ENCODE results near the gene UBXN2A.

Gene UBXN2A

GRCh38 chr2:24051833-24052232 is 111.6 kb downstream of the UBXN2A start:
- no peaks in the 10 kb centered on the region for H3K27me3 ChIP-seq (ENCODE audit: control insufficient read depth in 2 of 2, insufficient read depth in 2 of 2, low read length in 2 of 2)
- no peak overlapping the region for H3K27ac ChIP-seq (ENCODE audit: low read depth in 2 of 2, low read length in 2 of 2)
- no peaks in the 10 kb centered on the region for H3K36me3 ChIP-seq (ENCODE audit: control insufficient read depth in 2 of 2, insufficient read depth in 2 of 2, low read length in 2 of 2)
- no peak overlapping the region for H3K4me3 ChIP-seq (ENCODE audit: low read length in 2 of 2)
- no peaks in the 10 kb centered on the region for H3K9me3 ChIP-seq (ENCODE audit: control insufficient read depth in 2 of 2, low read length in 2 of 2)
- H3K4me1 ChIP-seq (ENCODE audit: control insufficient read depth in 2 of 2, insufficient read depth in 2 of 2, low read length in 2 of 2) = peaks cover 5 to 6% of the 10 kb centered on the region in 2 donors
- no peak overlapping the region for H3K9ac ChIP-seq (ENCODE audit: low read depth in 1 of 2, low read length in 2 of 2)

GRCh38 chr2:24052951-24053350 is 112.7 kb downstream of the UBXN2A start:
- Histone ChIP-seq H3K36me3 (ENCODE audit: control insufficient read depth in 2 of 2, insufficient read depth in 2 of 2, low read length in 2 of 2) (no peaks in the 10 kb centered on the region), H3K27ac (ENCODE audit: low read depth in 2 of 2, low read length in 2 of 2) (no peak overlapping the region), H3K27me3 (ENCODE audit: control insufficient read depth in 2 of 2, insufficient read depth in 2 of 2, low read length in 2 of 2) (no peaks in the 10 kb centered on the region), H3K9ac (ENCODE audit: low read depth in 1 of 2, low read length in 2 of 2) (no peak overlapping the region), H3K4me1 (ENCODE audit: control insufficient read depth in 2 of 2, insufficient read depth in 2 of 2, low read length in 2 of 2) (peaks cover 2 to 6% of the 10 kb centered on the region in 2 donors), H3K9me3 (ENCODE audit: control insufficient read depth in 2 of 2, low read length in 2 of 2) (no peaks in the 10 kb centered on the region), H3K4me3 (ENCODE audit: low read length in 2 of 2) (no peak overlapping the region)

Measured in mucosa of rectum (tissue), 2 donors.